HepG2 (cell line): ENCODE results near the gene TMEM200A. TPM values are rescaled to one million over a fixed set of nuclear protein-coding genes. Genes with fewer than 3 reads are reported as not detected.

Source experiments
- ATAC-seq: fragments of 200-7000 bp; cut with Tn5 transposase; 3 replicates; pipeline ENCODE4 v1.9.1; 2020; ENCODE audit warnings: mild to moderate bottlenecking, moderate library complexity
- BruUV-seq: library from RNA; stranded (reverse); fragments of 400-500 nt; replicated peaks from 2 replicates; lab custom pipeline; 2021; lab: Mats Ljungman, UMichigan
- CTCF ChIA-PET: fragments of 300-600 bp; formaldehyde crosslinking; extraction: SDS; loops from one replicate; lab custom pipeline; 2021; ENCODE audit warnings: low total read pairs, inconsistent platforms, low intra/inter-chr PET ratio; lab: Yijun Ruan, JAX
- POLR2A ChIA-PET: fragments of 350-600 bp; sonication (Branson Sonifier 250); formaldehyde crosslinking; loops from one replicate; lab custom pipeline; 2020; ENCODE audit warnings: antibody characterized with exemption, inconsistent platforms; lab: Yijun Ruan, JAX
- DNase-seq: peaks from one replicate; pipeline ENCODE4 v3.0.0-alpha.2; 2015; ENCODE audit warnings: low spot score
- FAIRE-seq: peaks from 3 replicates; lab custom pipeline; 2011; peaks lifted over from hg19 to GRCh38; lab: Jason Lieb, UNC
- H2AFZ ChIP-seq: one replicate; pipeline ENCODE4 v1.6.1; 2011; ENCODE audit warnings: low read length, inconsistent platforms
- H3K27ac ChIP-seq: fragments of 300-600 bp; 3 replicates; pipeline ENCODE4 v1.8.0; 2011; ENCODE audit warnings: mixed run types, mild to moderate bottlenecking, mixed read lengths, low read length, inconsistent platforms; ENCODE audit not compliant: insufficient read depth; ENCODE audit errors: extremely low read length
- H3K27me3 ChIP-seq, 2 experiments: fragments of 200-600 bp in 1 of 2; 2 replicates in 1 of 2; 3 replicates in 1 of 2; pipeline versions ENCODE4 v1.6.0 to v1.8.0; 2011; ENCODE audit warnings: low read length in 2 of 2, mild to moderate bottlenecking in 2 of 2, moderate library complexity in 2 of 2, inconsistent platforms in 1 of 2; ENCODE audit not compliant: insufficient read depth in 2 of 2, control insufficient read depth in 1 of 2
- H3K36me3 ChIP-seq, 2 experiments: fragments of 200-600 bp in 1 of 2; replicated peaks in 1 of 2; 2 replicates in 1 of 2; 3 replicates in 1 of 2; pipeline versions ENCODE4 v1.5.1 to v1.8.0; 2011; ENCODE audit warnings: low read length in 2 of 2, inconsistent platforms in 1 of 2; ENCODE audit not compliant: insufficient read depth in 2 of 2, control insufficient read depth in 1 of 2
- H3K4me1 ChIP-seq: 2 replicates; pipeline ENCODE4 v1.5.1; 2012; ENCODE audit warnings: low read length, inconsistent platforms; ENCODE audit not compliant: insufficient read depth
- H3K4me2 ChIP-seq: 2 replicates; pipeline ENCODE4 v1.6.0; 2011; ENCODE audit warnings: low read depth, low read length, inconsistent platforms
- H3K4me3 ChIP-seq, 3 experiments: fragments of 200-600 bp in 1 of 3; sonication (generic), shearing (Covaris generic) in 1 of 3; replicated peaks in 1 of 3; 2 replicates each; pipeline ENCODE4 v1.5.1; 2011 to 2016; ENCODE audit warnings: low read length in 3 of 3, inconsistent platforms in 2 of 3, low read depth in 2 of 3, mild to moderate bottlenecking in 2 of 3, control low read depth in 1 of 3, mixed read lengths in 1 of 3; ENCODE audit not compliant: insufficient read depth in 1 of 3
- H3K79me2 ChIP-seq: one replicate; pipeline ENCODE4 v1.6.1; 2011; ENCODE audit warnings: low read length, inconsistent platforms; ENCODE audit not compliant: insufficient read depth
- H3K9ac ChIP-seq: 2 replicates; pipeline ENCODE4 v1.6.0; 2011; ENCODE audit warnings: mild to moderate bottlenecking, low read depth, low read length, inconsistent platforms; ENCODE audit not compliant: insufficient read depth
- H3K9me3 ChIP-seq: 2 replicates; pipeline ENCODE4 v1.5.1; 2012; ENCODE audit warnings: mild to moderate bottlenecking, low read length
- H4K20me1 ChIP-seq: 2 replicates; pipeline ENCODE4 v1.6.0; 2011; ENCODE audit warnings: inconsistent platforms, mild to moderate bottlenecking, low read length, moderate library complexity; ENCODE audit not compliant: insufficient read depth
- HNRNPUL1 ChIP-seq: fragments of 200-400 bp; formaldehyde crosslinking; IDR thresholded peaks from 2 replicates; pipeline ENCODE4 v1.6.1; 2017; ENCODE audit warnings: low read depth, mild to moderate bottlenecking, low read length, moderate library complexity
- IRF2 ChIP-seq: IDR thresholded peaks from 2 replicates; pipeline ENCODE4 v1.6.1; 2018; ENCODE audit warnings: missing genetic modification reagents, missing compliant biosample characterization
- XBP1 ChIP-seq: sonication (generic); formaldehyde crosslinking; IDR thresholded peaks from 2 replicates; pipeline ENCODE4 v1.5.0; 2020; ENCODE audit warnings: missing genetic modification reagents
- ZNF724P ChIP-seq: sonication (generic); formaldehyde crosslinking; IDR thresholded peaks from 2 replicates; pipeline ENCODE4 v1.8.0; 2022; ENCODE audit warnings: missing genetic modification reagents, borderline replicate concordance
- ZSCAN22 ChIP-seq: sonication (generic); formaldehyde crosslinking; IDR thresholded peaks from 2 replicates; pipeline ENCODE4 v1.4.0; 2020; ENCODE audit warnings: mild to moderate bottlenecking, missing genetic modification reagents
- WGBS: methylation state at CpG from one replicate; pipeline ENCODE4 v1.1.6; 2017; ENCODE audit warnings: low lambda C conversion rate; 5-methylcytosine and 5-hydroxymethylcytosine counted together
- in situ Hi-C: cut with HindIII; loops from 2 replicates; pipeline ENCODE4 v1.10.0; 2017; ENCODE audit warnings: low pct_unique_long_range_greater_than_20kb; ENCODE audit not compliant: extremely low pct_ligation_motif_present
- intact Hi-C: fragments of 100-400 bp; cut with micrococcal nuclease; formaldehyde crosslinking; loops from one replicate; pipeline ENCODE4 v1.10.0; 2022; ENCODE audit not compliant: unreplicated experiment
- polyA plus RNA-seq, 8 experiments: library from polyadenylated mRNA; depleted of rRNA in 3 of 8; stranded (reverse) in 7 of 8; unstranded in 1 of 8; fragments of >200 nt; fragmentation: Illumina TruSeq in 4 of 8; extraction: Trizol in 4 of 8; gene quantifications; 2 replicates each; pipeline versions ENCODE4 v1.2.1 to v1.2.3, GENCODE V29; 2011 to 2016; ENCODE audit warnings: low read depth in 4 of 8, missing spikeins in 1 of 8, mixed read lengths in 1 of 8; ENCODE audit not compliant: insufficient read depth in 1 of 8
- total RNA-seq, 5 experiments: library from RNA; depleted of rRNA; stranded (reverse); fragments of >200 nt; fragmentation: Illumina TruSeq; extraction: Trizol; gene quantifications; 2 replicates each; pipeline ENCODE4 v1.2.3, GENCODE V29; 2016; ENCODE audit warnings: low read depth in 1 of 5
- TF ChIP-seq, protein P1 (sequence below): sonication (generic); formaldehyde crosslinking; IDR thresholded peaks from 2 replicates; pipeline ENCODE4 v1.4.0; 2020; ENCODE audit warnings: missing genetic modification reagents
- TF ChIP-seq, protein P2 (sequence below): sonication (generic); formaldehyde crosslinking; IDR thresholded peaks from 2 replicates; pipeline ENCODE4 v1.9.0; 2021; ENCODE audit warnings: missing genetic modification reagents, borderline replicate concordance
- TF ChIP-seq, protein P3 (sequence below): sonication (generic); formaldehyde crosslinking; IDR thresholded peaks from 2 replicates; pipeline ENCODE4 v1.8.1; 2023; ENCODE audit warnings: mild to moderate bottlenecking, moderate library complexity, missing genetic modification reagents

Gene TMEM200A
- total and polyA plus RNA-seq, 2 of the 13 experiments (the other 11 are each of a cell fraction or from before 2014, with no cell fraction given) = 0.34 TPM; not detected in 1

- WGBS = 0% methylated on average over 3 of the region's 3 CpGs
- no peak overlapping the region for H3K4me3 ChIP-seq
- no peak for FAIRE-seq
- ATAC-seq = no peak
- BruUV-seq = no TSS peak
- no peak overlapping the region for H3K4me2 ChIP-seq
- TF ChIP-seq, protein P1, sequence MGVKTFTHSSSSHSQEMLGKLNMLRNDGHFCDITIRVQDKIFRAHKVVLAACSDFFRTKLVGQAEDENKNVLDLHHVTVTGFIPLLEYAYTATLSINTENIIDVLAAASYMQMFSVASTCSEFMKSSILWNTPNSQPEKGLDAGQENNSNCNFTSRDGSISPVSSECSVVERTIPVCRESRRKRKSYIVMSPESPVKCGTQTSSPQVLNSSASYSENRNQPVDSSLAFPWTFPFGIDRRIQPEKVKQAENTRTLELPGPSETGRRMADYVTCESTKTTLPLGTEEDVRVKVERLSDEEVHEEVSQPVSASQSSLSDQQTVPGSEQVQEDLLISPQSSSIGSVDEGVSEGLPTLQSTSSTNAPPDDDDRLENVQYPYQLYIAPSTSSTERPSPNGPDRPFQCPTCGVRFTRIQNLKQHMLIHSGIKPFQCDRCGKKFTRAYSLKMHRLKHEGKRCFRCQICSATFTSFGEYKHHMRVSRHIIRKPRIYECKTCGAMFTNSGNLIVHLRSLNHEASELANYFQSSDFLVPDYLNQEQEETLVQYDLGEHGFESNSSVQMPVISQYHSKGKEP = no peak
- TF ChIP-seq ZNF724P (CRISPR knock-in tag) (no peak), ZSCAN22 (CRISPR knock-in tag) (no peak), IRF2 (CRISPR knock-in tag) (no peak), HNRNPUL1 (no peak), XBP1 (no peak)
- TF ChIP-seq, protein P2, sequence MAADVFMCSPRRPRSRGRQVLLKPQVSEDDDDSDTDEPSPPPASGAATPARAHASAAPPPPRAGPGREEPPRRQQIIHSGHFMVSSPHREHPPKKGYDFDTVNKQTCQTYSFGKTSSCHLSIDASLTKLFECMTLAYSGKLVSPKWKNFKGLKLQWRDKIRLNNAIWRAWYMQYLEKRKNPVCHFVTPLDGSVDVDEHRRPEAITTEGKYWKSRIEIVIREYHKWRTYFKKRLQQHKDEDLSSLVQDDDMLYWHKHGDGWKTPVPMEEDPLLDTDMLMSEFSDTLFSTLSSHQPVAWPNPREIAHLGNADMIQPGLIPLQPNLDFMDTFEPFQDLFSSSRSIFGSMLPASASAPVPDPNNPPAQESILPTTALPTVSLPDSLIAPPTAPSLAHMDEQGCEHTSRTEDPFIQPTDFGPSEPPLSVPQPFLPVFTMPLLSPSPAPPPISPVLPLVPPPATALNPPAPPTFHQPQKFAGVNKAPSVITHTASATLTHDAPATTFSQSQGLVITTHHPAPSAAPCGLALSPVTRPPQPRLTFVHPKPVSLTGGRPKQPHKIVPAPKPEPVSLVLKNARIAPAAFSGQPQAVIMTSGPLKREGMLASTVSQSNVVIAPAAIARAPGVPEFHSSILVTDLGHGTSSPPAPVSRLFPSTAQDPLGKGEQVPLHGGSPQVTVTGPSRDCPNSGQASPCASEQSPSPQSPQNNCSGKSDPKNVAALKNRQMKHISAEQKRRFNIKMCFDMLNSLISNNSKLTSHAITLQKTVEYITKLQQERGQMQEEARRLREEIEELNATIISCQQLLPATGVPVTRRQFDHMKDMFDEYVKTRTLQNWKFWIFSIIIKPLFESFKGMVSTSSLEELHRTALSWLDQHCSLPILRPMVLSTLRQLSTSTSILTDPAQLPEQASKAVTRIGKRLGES (CRISPR knock-in tag) = no peak
- TF ChIP-seq, protein P3, sequence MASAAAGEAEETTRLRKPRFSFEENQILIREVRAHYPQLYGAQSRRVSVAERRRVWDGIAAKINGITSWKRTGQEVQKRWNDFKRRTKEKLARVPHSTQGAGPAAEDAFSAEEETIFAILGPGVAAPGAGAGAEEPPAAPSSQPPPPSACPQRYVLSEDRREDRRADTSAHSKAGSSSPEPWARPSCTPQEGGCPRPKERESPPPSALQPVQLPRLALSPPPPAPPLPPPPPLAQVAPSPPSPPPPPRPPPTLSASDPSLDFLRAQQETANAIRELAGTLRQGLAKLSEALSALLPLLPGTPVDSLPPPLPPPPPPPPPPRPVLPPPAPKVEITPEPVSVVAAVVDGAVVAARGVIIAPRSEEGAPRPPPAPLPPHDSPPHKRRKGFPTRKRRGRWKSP (CRISPR knock-in tag) = no peak
- CTCF ChIA-PET = no interaction called here
- no peaks in the 10 kb centered on the region for H3K36me3 ChIP-seq
- no peaks in the 10 kb centered on the region for H3K27me3 ChIP-seq
- H3K79me2 ChIP-seq = no peaks in the 10 kb centered on the region
- H3K9ac ChIP-seq = no peak overlapping the region
- POLR2A ChIA-PET = no interaction called here
- no peaks in the 10 kb centered on the region for H3K4me1 ChIP-seq
- intact Hi-C loops = no loop called here
- no peaks in the 10 kb centered on the region for H3K9me3 ChIP-seq
- DNase-seq = no peak
- H2AFZ ChIP-seq = no peak overlapping the region
- H3K27ac ChIP-seq = no peak overlapping the region
- no peaks in the 10 kb centered on the region for H4K20me1 ChIP-seq
- in situ Hi-C loops = loop anchor here (10.0 kb wide), 1 partner anchor 428 kb away; no protein-coding TSS in a partner anchor
Observed at GRCh38 chr6:130326496-130326895, 39.3 kb upstream of the TMEM200A start.
